Right lobe of liver (tissue), 4 donors: ENCODE results near the gene ADAMTS3.

Experiments used
- POLR2A ChIP-seq: fragments of 450-650 bp; IDR thresholded peaks from one replicate; pipeline ENCODE4 v1.6.1; 2017; ENCODE audit warnings: antibody characterized with exemption, mild to moderate bottlenecking
- TF ChIP-seq, protein P1 (sequence below), 4 donors: fragments of 200-600 bp in 3 of 4; fragments of 450-650 bp in 1 of 4; IDR thresholded peaks; one replicate each; pipeline versions ENCODE4 v1.5.1 to v1.8.0; 2016 to 2022; ENCODE audit warnings: antibody characterized with exemption in 4 of 4, mild to moderate bottlenecking in 2 of 4
- donor health status: DM: no; HTN: no; CAD: no.
- donor health status: DM: no; HTN: no; CAD: no.
- donor health status: DM: no; HTN: yes; CAD: no.

DNA sequence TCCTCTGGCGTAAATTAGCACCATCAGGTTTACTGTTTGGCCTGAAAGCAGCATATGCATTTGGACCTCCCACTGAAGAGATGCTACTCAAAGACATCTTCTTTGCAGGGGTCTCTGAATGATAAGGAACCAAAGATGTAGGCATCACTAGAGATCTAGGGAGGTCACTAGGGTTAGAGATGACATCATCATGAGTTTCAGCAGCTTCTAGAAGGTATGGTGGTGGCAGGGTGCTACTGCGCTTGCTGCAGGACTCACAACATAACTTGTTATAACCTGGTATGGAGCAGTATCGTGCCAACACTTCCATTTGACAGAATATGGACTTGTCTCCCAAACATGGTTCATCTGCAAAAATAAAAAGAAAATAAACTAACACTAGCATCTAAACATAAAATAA, 285.7 kb downstream of the ADAMTS3 start:
- no peak for TF ChIP-seq POLR2A
- TF ChIP-seq, protein P1, sequence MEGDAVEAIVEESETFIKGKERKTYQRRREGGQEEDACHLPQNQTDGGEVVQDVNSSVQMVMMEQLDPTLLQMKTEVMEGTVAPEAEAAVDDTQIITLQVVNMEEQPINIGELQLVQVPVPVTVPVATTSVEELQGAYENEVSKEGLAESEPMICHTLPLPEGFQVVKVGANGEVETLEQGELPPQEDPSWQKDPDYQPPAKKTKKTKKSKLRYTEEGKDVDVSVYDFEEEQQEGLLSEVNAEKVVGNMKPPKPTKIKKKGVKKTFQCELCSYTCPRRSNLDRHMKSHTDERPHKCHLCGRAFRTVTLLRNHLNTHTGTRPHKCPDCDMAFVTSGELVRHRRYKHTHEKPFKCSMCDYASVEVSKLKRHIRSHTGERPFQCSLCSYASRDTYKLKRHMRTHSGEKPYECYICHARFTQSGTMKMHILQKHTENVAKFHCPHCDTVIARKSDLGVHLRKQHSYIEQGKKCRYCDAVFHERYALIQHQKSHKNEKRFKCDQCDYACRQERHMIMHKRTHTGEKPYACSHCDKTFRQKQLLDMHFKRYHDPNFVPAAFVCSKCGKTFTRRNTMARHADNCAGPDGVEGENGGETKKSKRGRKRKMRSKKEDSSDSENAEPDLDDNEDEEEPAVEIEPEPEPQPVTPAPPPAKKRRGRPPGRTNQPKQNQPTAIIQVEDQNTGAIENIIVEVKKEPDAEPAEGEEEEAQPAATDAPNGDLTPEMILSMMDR (IDR thresholded peaks at IDR 0.05), result no peak
